Loucy (cell line): ENCODE results near the gene SLC16A8.

Experiments
- EZH2phosphoT487 ChIP-seq: fragments of 200-600 bp; IDR thresholded peaks from 2 replicates; pipeline ENCODE4 v1.6.1; 2018; ENCODE audit warnings: antibody characterized with exemption, mild to moderate bottlenecking, moderate library complexity, borderline replicate concordance
- TF ChIP-seq, protein P1 (sequence below): fragments of 200-600 bp; sonication (generic); conservative IDR thresholded peaks from 2 replicates; pipeline ENCODE4 v1.5.1; 2014; ENCODE audit warnings: mild to moderate bottlenecking, antibody characterized with exemption, low read length

DNA sequence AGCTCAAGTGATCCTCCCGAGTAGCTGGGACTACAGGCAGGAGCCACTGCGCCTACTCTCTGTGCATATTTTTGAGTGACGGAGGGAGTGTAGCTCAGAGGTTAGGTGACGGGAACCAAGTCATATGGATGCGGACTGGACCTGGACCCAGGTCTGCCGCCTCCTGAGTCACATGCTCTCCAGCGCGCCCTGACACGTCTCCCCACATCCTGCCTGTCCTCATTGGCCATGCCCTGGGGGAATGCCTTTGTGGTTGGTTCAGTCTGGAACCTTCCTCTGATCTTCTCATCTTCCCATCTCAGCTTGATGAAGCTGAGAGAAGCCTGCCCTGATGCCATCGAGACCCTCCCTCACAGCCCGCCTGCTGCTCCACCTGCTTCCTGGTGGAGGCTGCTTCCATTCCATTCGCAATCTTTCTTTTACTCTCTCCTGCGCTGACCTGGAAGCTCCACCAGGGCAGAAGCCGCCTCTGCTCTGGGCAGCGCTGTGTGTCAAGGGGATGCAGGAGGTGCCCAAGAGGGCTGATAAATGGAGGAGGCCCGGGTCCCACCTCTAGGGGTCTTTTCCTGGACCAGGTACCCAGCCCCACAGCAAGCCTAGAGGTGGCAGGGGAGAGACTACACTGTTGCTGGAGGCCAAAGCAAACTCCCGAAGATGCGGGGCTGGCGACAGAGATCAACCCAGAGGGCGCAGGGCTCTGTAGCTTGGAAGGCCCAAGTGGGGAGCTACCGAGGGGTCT lies 40.4 kb upstream of the SLC16A8 start:
- TF ChIP-seq, protein P1, sequence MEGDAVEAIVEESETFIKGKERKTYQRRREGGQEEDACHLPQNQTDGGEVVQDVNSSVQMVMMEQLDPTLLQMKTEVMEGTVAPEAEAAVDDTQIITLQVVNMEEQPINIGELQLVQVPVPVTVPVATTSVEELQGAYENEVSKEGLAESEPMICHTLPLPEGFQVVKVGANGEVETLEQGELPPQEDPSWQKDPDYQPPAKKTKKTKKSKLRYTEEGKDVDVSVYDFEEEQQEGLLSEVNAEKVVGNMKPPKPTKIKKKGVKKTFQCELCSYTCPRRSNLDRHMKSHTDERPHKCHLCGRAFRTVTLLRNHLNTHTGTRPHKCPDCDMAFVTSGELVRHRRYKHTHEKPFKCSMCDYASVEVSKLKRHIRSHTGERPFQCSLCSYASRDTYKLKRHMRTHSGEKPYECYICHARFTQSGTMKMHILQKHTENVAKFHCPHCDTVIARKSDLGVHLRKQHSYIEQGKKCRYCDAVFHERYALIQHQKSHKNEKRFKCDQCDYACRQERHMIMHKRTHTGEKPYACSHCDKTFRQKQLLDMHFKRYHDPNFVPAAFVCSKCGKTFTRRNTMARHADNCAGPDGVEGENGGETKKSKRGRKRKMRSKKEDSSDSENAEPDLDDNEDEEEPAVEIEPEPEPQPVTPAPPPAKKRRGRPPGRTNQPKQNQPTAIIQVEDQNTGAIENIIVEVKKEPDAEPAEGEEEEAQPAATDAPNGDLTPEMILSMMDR = no peak
- no peak for TF ChIP-seq EZH2phosphoT487
